Mucosa of stomach (tissue), 1 donor: Measurements from ENCODE around the gene FAF1.

Experiments used
- H3K27me3 ChIP-seq: one replicate; pipeline ENCODE4 v1.7.0; 2013; ENCODE audit warnings: mild to moderate bottlenecking, low read length; ENCODE audit not compliant: control insufficient read depth, insufficient read depth
- H3K36me3 ChIP-seq: one replicate; pipeline ENCODE4 v1.7.0; 2013; ENCODE audit warnings: low read length; ENCODE audit not compliant: control insufficient read depth, insufficient read depth
- H3K4me1 ChIP-seq: one replicate; pipeline ENCODE4 v1.7.0; 2013; ENCODE audit warnings: mild to moderate bottlenecking, low read length; ENCODE audit not compliant: control insufficient read depth, insufficient read depth
- H3K4me3 ChIP-seq: one replicate; pipeline ENCODE4 v1.7.0; 2013; ENCODE audit warnings: low read length
- H3K9ac ChIP-seq: one replicate; pipeline ENCODE4 v1.7.0; 2013; ENCODE audit warnings: mild to moderate bottlenecking, low read length, moderate library complexity
- H3K9me3 ChIP-seq: one replicate; pipeline ENCODE4 v1.7.0; 2013; ENCODE audit warnings: mild to moderate bottlenecking, low read length, moderate library complexity; ENCODE audit not compliant: control insufficient read depth
- donor health status: Pancreatic carcinoma.

The FAF1 gene

DNA sequence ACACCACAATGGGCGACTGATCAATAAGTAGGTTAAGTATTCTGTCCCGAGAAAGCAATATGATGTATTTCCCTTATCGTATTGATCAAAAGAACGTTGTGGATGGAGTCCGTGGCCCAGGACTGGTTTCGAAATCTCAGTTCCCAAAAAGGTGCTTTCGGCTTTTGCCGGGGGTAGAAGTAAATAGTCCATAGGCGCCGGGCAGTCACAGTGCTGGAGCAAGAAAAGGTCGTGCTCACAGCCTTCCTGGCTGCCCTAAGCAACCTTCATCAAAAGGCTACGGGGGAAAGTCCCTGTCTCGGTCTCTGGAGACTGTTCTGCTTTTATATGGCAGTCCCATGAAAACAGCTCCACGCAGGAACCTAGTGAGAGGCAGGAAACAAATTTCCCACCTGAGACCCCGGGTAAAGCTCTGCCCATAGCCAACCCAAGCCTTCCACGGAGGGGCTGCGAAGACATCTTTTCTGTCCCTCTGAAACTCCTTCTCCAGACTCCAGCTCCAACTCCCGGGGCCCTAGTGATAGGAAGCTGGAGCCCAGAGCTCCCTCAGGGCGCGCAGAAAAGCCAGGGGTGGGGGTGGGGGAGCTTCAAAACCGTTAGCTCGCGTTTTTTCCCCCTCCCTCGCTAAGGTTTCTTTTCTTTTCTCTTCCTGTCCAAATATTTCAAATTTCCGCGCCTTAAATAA lies 17.0 kb upstream of the FAF1 start:
- Histone ChIP-seq H3K4me1 (peaks cover 3% of the 10 kb centered on the region), H3K4me3 (peak overlapping the region; percentile 79), H3K9ac (peak overlapping the region; percentile 73), H3K27me3 (peaks cover 16% of the 10 kb centered on the region), H3K9me3 (no peaks in the 10 kb centered on the region), H3K36me3 (no peaks in the 10 kb centered on the region)

DNA sequence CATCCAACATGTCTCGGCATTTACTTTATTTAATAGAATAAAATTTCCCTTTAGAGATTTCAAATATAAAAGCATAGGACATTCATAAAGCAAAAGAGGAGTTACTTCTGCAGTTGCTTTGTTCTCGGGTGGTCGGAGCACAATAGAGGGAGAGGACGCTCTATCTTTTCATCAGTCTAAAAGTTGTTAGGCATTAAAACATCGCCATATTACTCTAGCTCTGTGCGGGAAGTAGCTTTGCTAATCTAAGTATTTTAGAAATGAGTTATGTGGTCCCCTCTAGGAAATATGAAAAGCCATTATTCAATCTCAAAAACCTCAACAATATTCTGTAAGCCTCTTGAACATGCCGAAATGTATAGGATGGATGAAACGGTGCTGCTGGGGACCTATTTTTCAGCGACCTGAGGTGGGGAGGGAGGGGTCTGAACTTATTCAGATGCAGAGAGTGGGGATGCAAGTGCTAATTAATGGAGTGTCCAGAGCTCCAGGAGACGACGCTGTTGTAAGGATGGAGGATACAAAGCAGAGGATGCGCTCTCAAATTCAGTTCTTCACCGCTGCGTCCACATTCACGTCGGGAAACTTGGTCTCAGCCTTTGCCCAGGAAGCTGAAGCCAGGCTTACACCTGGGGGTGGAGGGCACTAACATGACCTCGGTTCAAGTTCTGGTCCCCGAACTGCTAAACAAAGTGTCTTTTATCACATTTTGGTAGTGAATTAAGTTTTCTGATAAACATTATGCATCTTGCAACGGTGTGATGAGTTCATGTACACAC lies 16.2 kb upstream of the FAF1 start:
- Histone ChIP-seq H3K36me3 (no peaks in the 10 kb centered on the region), H3K27me3 (peaks cover 16% of the 10 kb centered on the region), H3K4me3 (no peak overlapping the region), H3K4me1 (peaks cover 3% of the 10 kb centered on the region), H3K9me3 (no peaks in the 10 kb centered on the region), H3K9ac (peak overlapping the region; percentile 73)

DNA sequence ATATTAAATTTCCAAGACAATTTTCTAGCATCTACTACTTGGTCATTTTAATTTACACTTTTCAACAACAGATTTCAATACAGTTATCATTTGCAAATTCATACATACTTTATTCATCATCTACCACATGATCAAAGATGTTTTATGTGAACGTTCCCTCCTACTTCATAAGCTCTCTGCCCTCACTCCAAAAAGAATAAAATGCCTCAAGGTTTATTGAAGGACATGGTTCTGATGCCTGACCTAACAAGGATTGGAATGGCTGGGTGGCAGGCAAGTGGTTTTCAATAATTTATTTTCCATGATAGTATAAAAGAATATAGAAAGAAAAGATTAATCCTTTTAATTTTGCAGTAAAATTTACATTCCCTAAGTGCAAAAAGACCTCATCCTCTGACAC lies 15.4 kb upstream of the FAF1 start:
- H3K4me1 ChIP-seq = peaks cover 3% of the 10 kb centered on the region
- no peaks in the 10 kb centered on the region for H3K36me3 ChIP-seq
- no peaks in the 10 kb centered on the region for H3K9me3 ChIP-seq
- no peak overlapping the region for H3K9ac ChIP-seq
- peaks cover 16% of the 10 kb centered on the region for H3K27me3 ChIP-seq
- no peak overlapping the region for H3K4me3 ChIP-seq

DNA sequence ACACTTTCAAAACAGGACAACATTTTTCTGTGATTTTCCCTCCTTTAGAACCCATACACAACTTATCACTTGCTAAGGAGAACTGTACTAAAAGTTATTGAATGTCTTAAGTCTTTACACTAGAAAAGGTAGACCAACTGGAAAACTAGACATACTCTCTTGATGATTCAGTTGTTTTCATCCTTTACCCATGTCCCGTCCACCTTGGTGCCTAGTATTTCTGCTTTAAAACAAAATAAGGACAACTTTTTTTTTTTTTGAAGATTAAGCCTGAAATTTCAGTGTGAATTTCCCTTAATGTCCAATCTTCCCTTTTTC lies 14.5 kb upstream of the FAF1 start:
- H3K9me3 ChIP-seq = no peaks in the 10 kb centered on the region
- H3K4me1 ChIP-seq = peaks cover 3% of the 10 kb centered on the region
- H3K9ac ChIP-seq = no peak overlapping the region
- peaks cover 16% of the 10 kb centered on the region for H3K27me3 ChIP-seq
- H3K36me3 ChIP-seq = no peaks in the 10 kb centered on the region
- no peak overlapping the region for H3K4me3 ChIP-seq

DNA sequence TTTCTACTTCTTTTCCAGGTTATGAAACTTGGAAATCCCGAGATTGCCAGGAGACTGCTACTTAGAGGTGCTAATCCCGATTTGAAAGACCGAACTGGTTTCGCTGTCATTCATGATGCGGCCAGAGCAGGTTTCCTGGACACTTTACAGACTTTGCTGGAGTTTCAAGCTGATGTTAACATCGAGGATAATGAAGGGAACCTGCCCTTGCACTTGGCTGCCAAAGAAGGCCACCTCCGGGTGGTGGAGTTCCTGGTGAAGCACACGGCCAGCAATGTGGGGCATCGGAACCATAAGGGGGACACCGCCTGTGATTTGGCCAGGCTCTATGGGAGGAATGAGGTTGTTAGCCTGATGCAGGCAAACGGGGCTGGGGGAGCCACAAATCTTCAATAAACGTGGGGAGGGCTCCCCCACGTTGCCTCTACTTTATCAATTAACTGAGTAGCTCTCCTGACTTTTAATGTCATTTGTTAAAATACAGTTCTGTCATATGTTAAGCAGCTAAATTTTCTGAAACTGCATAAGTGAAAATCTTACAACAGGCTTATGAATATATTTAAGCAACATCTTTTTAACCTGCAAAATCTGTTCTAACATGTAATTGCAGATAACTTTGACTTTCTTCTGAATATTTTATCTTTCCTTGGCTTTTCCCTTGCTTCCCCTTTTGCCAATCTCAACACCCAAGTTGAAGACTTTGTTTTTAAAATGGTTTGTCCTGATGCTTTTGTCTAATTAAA lies 14.0 kb upstream of the FAF1 start:
- H3K9ac ChIP-seq = no peak overlapping the region
- H3K4me1 ChIP-seq = peaks cover 3% of the 10 kb centered on the region
- no peak overlapping the region for H3K4me3 ChIP-seq
- no peaks in the 10 kb centered on the region for H3K36me3 ChIP-seq
- H3K9me3 ChIP-seq = no peaks in the 10 kb centered on the region
- peaks cover 16% of the 10 kb centered on the region for H3K27me3 ChIP-seq

DNA sequence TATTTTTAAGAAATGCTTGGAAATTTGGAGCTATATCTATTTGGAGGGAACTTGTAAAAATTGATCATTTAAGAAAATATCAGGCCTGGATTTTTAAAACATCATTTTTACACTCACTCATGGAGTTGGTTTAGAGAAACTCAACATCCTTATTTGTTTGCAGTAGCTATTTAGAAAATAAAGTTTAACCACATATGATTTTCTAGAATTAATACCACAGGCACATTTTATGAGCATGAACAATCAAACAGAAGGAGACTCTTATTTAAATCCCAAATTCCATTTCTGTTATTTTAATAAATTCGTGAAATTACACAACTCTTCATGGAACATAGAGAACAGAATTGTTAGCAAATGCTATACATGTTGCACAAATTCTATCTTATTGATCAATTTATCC lies 13.2 kb upstream of the FAF1 start:
- Histone ChIP-seq H3K27me3 (peaks cover 13% of the 10 kb centered on the region), H3K4me1 (peaks cover 3% of the 10 kb centered on the region), H3K36me3 (no peaks in the 10 kb centered on the region), H3K4me3 (no peak overlapping the region), H3K9me3 (no peaks in the 10 kb centered on the region), H3K9ac (no peak overlapping the region)

DNA sequence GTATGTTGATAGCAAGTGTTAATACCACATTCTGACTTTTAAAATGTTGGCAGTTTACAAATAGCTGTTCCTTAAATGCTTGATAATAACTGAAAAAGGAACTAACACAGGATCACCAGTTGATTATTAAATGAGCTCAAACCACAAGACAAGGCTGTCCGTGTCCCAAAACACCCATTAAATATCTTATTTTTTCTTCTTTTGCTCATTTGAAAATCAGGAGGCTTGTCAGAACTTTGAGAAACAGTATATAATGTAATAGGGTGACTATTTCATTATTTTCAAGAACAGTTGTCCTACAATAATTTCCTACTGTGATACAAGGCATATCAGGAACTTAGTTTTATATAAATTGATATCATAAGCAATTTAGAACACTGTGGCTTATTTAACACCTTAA lies 12.7 kb upstream of the FAF1 start:
- H3K9ac ChIP-seq = no peak overlapping the region

DNA sequence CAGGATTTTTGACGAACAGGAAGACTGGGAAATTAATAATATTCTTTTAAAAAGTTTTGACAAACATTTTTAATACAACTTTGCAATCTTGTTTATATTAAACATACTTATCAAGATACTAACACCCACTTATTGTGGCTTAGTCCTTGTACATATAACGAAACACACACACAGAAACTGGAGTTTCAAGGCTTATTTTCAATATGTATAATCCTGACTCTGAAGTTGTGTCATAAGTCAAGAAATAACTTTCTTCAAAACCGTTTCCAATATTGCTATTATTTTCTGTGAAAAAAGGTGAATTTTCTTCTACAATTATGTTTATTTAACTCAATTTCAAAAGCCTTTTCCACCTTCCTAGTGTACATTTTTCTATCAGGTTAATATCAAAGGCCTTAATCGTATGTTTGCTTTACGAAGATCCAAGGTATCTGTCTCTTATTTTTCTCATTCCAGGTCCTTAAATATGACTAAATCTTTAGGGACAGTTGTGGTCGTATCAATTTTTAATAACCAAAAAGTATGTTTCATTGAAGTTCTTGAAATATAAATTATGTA lies 11.8 kb upstream of the FAF1 start:
- no peaks in the 10 kb centered on the region for H3K9me3 ChIP-seq
- H3K4me1 ChIP-seq = no peaks in the 10 kb centered on the region
- no peaks in the 10 kb centered on the region for H3K36me3 ChIP-seq
- no peak overlapping the region for H3K4me3 ChIP-seq
- H3K9ac ChIP-seq = no peak overlapping the region
- H3K27me3 ChIP-seq = peaks cover 2% of the 10 kb centered on the region

More for the DNA sequence above, 12.7 kb upstream of the FAF1 start:
- Histone ChIP-seq H3K9me3 (no peaks in the 10 kb centered on the region), H3K4me1 (peaks cover 3% of the 10 kb centered on the region), H3K36me3 (no peaks in the 10 kb centered on the region), H3K4me3 (no peak overlapping the region), H3K27me3 (peaks cover 11% of the 10 kb centered on the region)

DNA sequence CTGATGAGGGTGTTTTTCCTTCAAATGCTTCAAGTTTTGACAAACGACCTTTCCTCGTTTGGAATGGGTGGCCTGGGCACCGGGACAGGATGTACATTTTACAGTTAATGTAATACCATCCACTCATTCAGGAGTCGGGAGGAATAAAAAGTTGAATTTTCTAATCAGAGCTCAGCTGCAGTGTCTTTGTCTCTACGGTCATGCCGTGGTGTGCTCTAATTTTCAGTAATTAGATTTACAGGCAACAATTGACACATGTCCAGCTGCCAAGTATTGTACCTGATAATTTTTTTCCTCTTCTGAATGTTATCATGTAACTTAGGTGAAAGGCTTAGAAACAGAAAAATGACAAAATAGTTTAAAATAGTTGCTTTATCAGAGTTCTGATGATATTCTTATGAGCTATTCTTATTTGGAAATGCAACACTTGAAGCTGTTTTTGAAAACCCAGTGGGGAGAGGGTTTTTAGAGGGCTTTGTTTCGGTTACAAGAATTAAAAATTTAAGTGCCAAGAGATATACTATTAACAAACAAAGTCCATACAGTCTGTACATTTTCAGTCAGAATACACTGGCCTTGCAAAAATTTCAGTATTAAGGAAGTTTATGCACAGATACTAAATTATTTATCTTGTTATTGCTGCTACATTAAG lies 11.0 kb upstream of the FAF1 start:
- Histone ChIP-seq H3K4me3 (peak overlapping the region; percentile 93), H3K36me3 (no peaks in the 10 kb centered on the region), H3K27me3 (no peaks in the 10 kb centered on the region), H3K9ac (peak overlapping the region; percentile 92), H3K4me1 (no peaks in the 10 kb centered on the region), H3K9me3 (no peaks in the 10 kb centered on the region)

DNA sequence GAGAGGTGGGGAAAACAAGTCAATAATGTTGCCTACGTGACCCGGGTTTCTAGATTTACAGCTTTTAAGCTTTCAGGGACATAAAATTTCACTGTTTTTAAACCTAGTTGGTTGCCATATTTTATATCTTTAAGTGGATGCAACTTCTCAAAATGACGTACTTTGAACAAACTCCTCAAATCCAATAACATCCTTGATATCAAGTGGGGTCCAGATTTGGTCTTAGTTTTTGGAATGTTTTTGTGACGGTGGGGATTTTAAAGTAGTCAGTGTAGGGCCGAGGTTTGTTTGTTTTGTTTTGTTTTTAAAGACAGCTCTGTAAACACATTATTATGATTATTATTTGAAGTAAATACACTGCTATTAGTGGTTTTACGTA lies 10.4 kb upstream of the FAF1 start:
- Histone ChIP-seq H3K27me3 (no peaks in the 10 kb centered on the region), H3K4me1 (no peaks in the 10 kb centered on the region), H3K9me3 (no peaks in the 10 kb centered on the region), H3K36me3 (no peaks in the 10 kb centered on the region), H3K4me3 (peak overlapping the region; percentile 93), H3K9ac (peak overlapping the region; percentile 92)

DNA sequence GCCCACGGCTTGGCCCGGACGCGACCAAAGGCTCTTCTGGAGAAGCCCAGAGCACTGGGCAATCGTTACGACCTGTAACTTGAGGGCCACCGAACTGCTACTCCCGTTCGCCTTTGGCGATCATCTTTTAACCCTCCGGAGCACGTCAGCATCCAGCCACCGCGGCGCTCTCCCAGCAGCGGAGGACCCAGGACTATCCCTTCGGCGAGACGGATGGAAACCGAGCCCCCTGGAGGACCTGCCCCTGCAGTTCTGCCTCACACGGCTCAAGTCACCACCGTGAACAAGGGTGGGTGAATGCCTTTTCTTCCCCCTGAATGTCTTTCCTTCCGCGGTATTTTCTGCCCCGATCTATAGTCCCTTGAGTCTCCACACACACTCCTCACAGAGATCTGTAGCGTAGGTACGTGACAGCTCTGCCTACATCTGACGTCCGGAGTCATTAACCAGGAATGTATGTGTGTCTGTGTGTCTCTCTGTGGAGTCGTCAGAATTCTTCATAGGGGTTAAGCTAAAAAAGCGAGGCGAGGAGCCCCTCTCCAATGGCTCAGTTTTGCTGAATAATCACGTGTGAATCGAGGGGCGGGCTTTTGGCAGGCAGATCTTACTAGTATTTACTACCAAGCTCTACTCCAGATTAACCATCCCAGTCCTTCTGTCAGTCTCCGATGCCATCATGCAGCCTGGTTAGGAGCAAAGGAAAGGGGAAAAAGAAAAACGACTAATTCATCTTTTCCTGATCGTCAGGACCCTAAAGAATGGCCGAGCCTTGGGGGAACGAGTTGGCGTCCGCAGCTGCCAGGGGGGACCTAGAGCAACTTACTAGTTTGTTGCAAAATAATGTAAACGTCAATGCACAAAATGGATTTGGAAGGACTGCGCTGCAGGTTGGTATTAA lies 9.8 kb upstream of the FAF1 start, which contains the start of gene CDKN2C:
Gene CDKN2C (plus strand): TSS at position 635 of the 898 bp plus-strand sequence. CDS start 124 bp downstream, at position 759.
- H3K4me3 ChIP-seq = peak within 1 kb of the TSS; percentile 93
- peak within 1 kb of the TSS; percentile 92 for H3K9ac ChIP-seq
- H3K27me3 ChIP-seq = no peaks in the 10 kb centered on the region
- no peaks in the 10 kb centered on the region for H3K4me1 ChIP-seq
- H3K9me3 ChIP-seq = no peaks in the 10 kb centered on the region
- H3K36me3 ChIP-seq = no peaks in the 10 kb centered on the region
